GM18511 (cell line): ENCODE measurements around the gene TOLLIP.

Experiments used
- ATAC-seq: cut with Tn5 transposase; IDR thresholded peaks from one replicate; pipeline ENCODE4 v1.9.1; 2021; ENCODE audit warnings: mild to moderate bottlenecking, moderate library complexity; ENCODE audit not compliant: unreplicated experiment

The TOLLIP gene

DNA sequence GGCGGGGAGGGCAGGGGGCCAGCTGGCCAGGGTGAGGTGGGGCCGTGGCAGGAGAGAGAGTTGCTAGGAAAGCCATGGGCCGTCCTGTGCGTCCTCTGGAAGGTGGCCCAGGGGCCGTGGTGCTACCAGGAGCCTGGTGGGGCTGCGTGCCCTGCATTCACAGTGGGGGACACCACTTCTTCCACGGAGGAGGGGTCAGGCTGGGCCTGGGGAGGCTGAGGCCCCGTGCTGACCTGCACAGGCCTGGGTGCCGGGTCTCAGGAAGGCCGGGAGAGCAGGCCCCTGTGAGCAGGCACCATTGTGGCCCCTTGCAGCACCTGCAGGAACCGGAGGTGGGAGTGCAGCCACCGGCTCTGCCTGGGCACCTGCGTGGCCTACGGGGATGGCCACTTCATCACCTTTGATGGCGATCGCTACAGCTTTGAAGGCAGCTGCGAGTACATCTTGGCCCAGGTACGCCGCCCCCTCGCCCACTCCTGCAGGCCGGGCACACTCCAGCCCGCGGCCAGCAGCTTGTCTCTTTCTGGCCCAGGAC, 74.6 kb downstream of the TOLLIP start:
- no peak for ATAC-seq

DNA sequence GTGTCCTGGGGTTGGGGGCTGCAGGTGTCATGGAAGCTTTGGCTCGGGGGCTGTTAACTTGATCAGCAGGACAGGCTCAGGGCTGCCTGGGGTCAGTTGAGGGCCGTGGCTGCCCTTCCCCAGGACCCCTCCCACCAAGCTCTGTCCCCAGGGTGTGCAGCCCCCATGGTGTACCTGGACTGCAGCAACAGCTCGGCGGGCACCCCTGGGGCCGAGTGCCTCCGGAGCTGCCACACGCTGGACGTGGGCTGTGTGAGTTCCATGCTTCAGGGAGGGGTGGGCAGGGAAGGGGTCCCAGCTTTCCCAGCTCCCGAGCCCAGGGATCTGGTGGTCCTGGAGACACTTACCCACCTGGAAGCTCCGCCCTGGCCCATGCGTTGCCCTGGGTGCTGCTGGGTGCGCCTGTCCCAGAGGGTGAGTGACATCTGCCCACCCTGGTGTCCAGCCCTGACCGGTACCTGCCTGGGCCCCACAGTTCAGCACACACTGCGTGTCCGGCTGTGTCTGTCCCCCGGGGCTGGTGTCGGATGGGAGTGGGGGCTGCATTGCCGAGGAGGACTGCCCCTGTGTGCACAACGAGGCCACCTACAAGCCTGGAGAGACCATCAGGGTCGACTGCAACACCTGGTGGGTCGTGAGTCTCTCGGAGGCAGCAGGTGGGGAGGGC, 75.2 kb downstream of the TOLLIP start:
- no peak for ATAC-seq

DNA sequence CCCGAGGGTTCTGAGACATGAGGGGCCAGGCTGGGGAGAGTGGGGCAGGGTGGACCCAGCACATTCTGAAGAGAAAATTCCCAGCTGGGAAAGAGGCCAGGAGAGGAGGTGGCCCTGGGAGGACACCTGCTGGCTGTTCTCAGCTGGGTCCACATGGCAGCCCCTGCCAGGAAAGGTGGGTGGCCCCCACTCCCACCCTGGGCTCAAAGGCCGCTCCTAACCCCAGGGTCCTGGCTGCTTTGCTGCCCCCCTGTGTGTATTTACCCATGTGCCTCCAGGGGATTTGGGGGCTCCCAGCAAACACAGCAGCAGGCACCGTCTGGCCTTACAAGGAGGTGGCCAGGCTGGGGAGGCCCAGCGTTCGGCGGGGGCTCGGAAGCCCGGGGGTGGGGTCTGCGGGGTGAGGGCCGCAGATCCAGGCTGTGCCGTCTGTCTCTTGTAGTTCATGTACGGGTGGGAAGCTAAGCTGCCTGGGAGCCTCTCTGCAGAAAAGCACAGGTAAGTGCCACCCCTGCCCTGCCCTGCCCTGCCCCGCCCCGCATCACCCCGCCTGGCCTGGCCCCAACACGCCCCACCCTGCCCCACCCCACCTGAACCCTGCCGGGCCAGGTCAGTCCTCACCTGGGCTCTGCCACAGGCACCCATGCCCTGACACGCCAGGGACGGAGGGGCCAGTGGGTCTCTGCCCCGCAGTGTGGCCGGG, 75.9 kb downstream of the TOLLIP start:
- no peak for ATAC-seq

- ATAC-seq, result no peak
Observed at GRCh38 chr11:1232883-1233321, 76.5 kb downstream of the TOLLIP start.

GRCh38 chr11:1232021-1232882, 77.2 kb downstream of the TOLLIP start:
- no peak for ATAC-seq

DNA sequence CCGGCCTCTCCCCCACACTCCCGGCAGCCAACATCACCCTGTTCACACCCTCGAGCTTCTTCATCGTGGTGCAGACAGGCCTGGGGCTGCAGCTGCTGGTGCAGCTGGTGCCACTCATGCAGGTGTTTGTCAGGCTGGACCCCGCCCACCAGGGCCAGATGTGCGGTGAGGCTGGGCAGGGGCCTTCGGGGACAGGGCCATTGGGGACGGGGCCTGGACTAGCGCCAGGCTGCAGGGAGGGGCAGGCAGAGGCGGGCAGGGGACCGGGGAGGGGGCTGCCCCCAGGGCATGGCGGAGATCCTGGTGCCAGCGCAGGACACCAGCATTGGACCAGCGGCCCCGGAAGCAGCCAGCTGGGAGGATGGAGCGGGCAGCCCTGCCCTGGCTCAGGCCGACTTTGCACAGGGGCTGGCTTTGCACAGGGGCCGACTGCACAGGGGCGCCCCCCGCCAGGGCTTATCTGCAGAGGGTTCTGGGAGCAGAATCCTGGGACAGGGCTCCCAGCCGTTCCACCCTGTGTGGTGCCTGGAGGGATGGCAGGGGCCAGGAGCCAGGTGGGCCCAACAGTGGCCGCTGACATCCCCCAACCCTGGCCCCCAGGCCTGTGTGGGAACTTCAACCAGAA, 77.9 kb downstream of the TOLLIP start:
- no peak for ATAC-seq

GRCh38 chr11:1230456-1231395, 78.7 kb downstream of the TOLLIP start:
- ATAC-seq, result no peak

DNA sequence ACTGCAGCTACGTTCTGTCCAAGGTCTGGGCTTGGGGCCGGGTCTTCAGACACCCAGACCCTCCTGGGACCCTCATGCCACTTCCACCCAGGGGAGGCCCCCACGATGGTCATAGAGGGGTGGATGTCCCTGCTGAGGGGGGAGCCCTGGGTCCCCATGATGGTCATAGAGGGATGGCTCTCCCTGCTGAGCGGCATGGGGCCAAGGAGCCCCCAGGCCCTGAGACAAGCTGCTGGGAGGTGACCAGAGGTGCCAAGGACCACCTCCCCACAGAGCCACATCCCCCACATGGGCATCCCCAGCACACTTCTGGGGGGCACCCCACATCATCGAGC, 79.3 kb downstream of the TOLLIP start:
- no peak for ATAC-seq

GRCh38 chr11:1229471-1230120, 79.8 kb downstream of the TOLLIP start:
- ATAC-seq, result no peak

DNA sequence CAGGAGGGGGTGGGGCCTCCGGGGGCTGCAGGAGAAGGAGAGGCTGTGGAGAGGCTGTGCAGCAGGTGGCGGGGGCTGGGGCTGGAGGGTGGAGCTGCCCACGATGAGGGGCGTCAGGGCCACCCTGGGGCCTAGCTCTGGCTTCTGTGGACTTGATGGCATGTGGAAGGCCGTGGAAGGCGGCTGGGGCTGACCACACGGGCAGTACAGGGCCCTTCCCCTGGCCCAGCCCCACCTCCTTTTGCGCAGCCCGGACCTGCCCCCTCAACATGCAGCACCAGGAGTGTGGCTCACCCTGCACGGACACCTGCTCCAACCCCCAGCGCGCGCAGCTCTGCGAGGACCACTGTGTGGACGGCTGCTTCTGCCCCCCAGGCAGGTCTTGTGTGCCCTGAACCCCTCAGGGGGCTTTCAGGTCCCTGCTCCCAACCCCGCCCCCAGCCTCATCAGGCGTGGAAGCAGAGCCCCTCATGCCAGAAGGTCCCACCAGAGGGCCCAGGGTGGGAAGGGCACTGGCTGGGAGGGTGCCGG, 80.4 kb downstream of the TOLLIP start:
- no peak for ATAC-seq

GRCh38 chr11:1228101-1228821, 81.2 kb downstream of the TOLLIP start:
- ATAC-seq, result no peak

DNA sequence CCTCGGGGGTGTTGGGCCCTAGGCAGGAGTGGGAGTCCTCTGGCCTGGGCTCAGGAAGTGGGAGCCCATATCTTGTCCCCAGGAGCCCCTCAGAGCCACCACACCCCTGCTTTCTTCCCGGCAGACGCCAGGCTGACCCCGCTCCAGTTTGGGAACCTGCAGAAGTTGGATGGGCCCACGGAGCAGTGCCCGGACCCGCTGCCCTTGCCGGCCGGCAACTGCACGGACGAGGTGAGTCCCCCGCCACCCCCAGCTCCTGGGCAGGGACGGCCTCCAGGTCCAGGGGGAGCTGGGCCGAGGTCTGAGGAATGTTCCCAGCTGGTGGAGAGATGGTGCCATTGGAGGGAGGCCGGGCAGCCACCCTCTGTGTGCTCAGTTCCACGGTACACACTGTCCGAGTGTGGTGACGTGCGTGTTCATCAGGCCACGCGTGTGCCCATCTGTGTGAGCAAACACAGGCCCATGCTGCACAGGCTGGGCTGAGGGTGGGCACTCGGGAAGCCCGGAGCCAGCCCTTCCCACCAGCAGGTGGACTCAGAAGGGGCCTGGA, 81.8 kb downstream of the TOLLIP start:
- ATAC-seq, result no peak

GRCh38 chr11:1226986-1227550, 82.4 kb downstream of the TOLLIP start:
- ATAC-seq, result no peak

- no peak for ATAC-seq
Observed at GRCh38 chr11:1226226-1226985, 83.0 kb downstream of the TOLLIP start.

GRCh38 chr11:1225386-1226225, 83.8 kb downstream of the TOLLIP start:
- ATAC-seq, result no peak
